Aorta (tissue), 5 donors: ENCODE data around the gene CNIH3. TPM values are rescaled to one million over a fixed set of nuclear protein-coding genes. Genes with fewer than 3 reads are reported as not detected.

ENCODE experiments used
- ATAC-seq: fragments of 200-7000 bp; cut with Tn5 transposase; one replicate; pipeline ENCODE4 v1.9.1; 2022; ENCODE audit warnings: moderate library complexity; ENCODE audit not compliant: low FRiP score
- DNase-seq, 2 donors: peaks; one replicate each; pipeline ENCODE4 v3.0.0-alpha.2; 2020
- H3K27ac ChIP-seq, 2 donors: one replicate each; pipeline ENCODE4 v1.5.1; 2013; ENCODE audit warnings: low read length in 2 of 2, mild to moderate bottlenecking in 2 of 2, moderate library complexity in 2 of 2, control low read depth in 1 of 2, inconsistent platforms in 1 of 2, low read depth in 1 of 2
- H3K27me3 ChIP-seq, 2 donors: one replicate each; pipeline ENCODE4 v1.6.1; 2013; ENCODE audit warnings: control low read depth in 1 of 2, low read length in 1 of 2, mild to moderate bottlenecking in 1 of 2, moderate library complexity in 1 of 2; ENCODE audit not compliant: insufficient read depth in 2 of 2, control insufficient read depth in 1 of 2
- H3K36me3 ChIP-seq, 2 donors: one replicate each; pipeline ENCODE4 v1.6.1; 2013; ENCODE audit warnings: control low read depth in 1 of 2, low read length in 1 of 2, mild to moderate bottlenecking in 1 of 2; ENCODE audit not compliant: insufficient read depth in 2 of 2, control insufficient read depth in 1 of 2
- H3K4me1 ChIP-seq, 2 donors: one replicate each; pipeline ENCODE4 v1.6.1; 2013; ENCODE audit warnings: low read length in 2 of 2, control low read depth in 1 of 2, mild to moderate bottlenecking in 1 of 2, moderate library complexity in 1 of 2; ENCODE audit not compliant: insufficient read depth in 2 of 2, control insufficient read depth in 1 of 2
- H3K4me3 ChIP-seq, 2 donors: one replicate each; pipeline ENCODE4 v1.5.1; 2013; ENCODE audit warnings: low read length in 2 of 2, control low read depth in 1 of 2, mild to moderate bottlenecking in 1 of 2
- H3K9me3 ChIP-seq: one replicate; pipeline ENCODE4 v1.6.1; 2013; ENCODE audit warnings: mild to moderate bottlenecking, low read length; ENCODE audit not compliant: control insufficient read depth
- WGBS, 2 donors: extraction: QIAGEN DNeasy Blood & Tissue Kit; methylation state at CpG; one replicate each; pipeline ENCODE4 v1.1.7; 2013; 5-methylcytosine and 5-hydroxymethylcytosine counted together
- intact Hi-C, 2 donors: fragments of 100-400 bp; cut with DNase I; formaldehyde crosslinking; loops; one replicate each; pipeline versions ENCODE4 v1.14.2 to v1.15.0; 2022
- polyA plus RNA-seq, 2 donors: library from polyadenylated mRNA; stranded (reverse); fragments of 200-250 nt; gene quantifications; one replicate each; pipeline ENCODE4 v1.2.3, GENCODE V29; 2013
- total RNA-seq, 2 donors: library from RNA; stranded (reverse); fragmentation: NEBNext Ultra II Directional; extraction: Animal tissue kit (Norgen Biotek cat#: 25700); gene quantifications; one replicate each; pipeline ENCODE4 v1.2.1, GENCODE V29; 2021
- donor health status: healthy with polysubstance abuse.
- donor health status: Bipolar disorder and iron deficiency.
- donor health status: DM: no; HTN: no; CAD: no.
- donor health status: DM: no; HTN: no; CAD: no.
- donor health status: DM: yes; HTN: yes; CAD: no.

Gene CNIH3
- total and polyA plus RNA-seq, 4 donors, result 2.4 to 8.2 (median 3.3) TPM

GRCh38 chr1:224774378-224774777, 158.3 kb downstream of the CNIH3 start:
- no peaks in the 10 kb centered on the region for H3K36me3 ChIP-seq
- no peaks in the 10 kb centered on the region for H3K4me1 ChIP-seq
- ATAC-seq, result no peak
- intact Hi-C loops, result no loop called here
- peaks cover 0 to 4% of the 10 kb centered on the region in 2 donors for H3K27me3 ChIP-seq
- 92 to 93% methylated on average over 2 of the region's 2 CpGs for WGBS, 2 donors
- no peak overlapping the region for H3K27ac ChIP-seq
- H3K9me3 ChIP-seq, result peaks cover 1% of the 10 kb centered on the region
- DNase-seq, result no peak
- H3K4me3 ChIP-seq, result no peak overlapping the region

DNA sequence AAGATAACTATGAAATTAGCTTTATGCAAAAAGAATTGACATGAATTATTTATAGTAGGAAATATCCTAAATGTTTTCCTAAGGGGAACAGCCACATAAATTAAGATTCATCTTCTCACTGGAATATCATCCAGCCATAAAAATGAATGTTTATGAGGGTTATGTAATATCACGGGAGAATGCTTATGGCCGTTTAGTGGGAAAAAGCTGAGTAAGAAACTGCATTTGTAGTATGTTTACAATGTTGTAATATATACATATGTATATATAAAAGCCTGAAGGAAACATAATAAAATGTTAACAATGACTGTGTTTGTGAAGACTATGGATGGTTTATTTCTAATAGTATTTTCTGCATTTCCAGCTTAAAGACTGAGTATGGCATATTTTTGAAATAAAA, 161.1 kb downstream of the CNIH3 start:
- H3K27me3 ChIP-seq, result no peaks in the 10 kb centered on the region
- no peaks in the 10 kb centered on the region for H3K36me3 ChIP-seq
- H3K4me3 ChIP-seq, result no peak overlapping the region
- no peaks in the 10 kb centered on the region for H3K4me1 ChIP-seq
- DNase-seq (no peak), ATAC-seq (no peak)
- intact Hi-C loops, result no loop called here
- 72 to 81% methylated on average over 2 of the region's 2 CpGs for WGBS, 2 donors
- peaks cover 2% of the 10 kb centered on the region for H3K9me3 ChIP-seq
- H3K27ac ChIP-seq, result no peak overlapping the region

DNA sequence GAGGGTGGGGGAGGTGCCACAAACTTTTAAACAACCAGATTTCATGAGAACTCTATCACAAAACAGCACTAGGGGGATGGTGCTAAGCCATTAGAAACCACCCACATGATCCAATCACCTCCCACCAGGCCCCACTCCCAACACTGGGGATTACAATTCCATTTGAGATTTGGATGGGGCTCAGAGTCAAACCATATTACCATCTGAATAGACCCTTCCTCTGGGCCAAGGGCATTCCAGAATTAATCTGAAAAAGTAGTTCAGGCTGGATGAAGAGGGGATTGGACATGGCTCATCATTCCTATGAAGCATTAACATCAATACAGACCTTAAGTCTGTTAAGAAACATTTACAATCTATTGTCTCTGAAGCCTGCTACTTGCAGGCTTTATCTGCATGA, 163.4 kb downstream of the CNIH3 start:
- no peak for DNase-seq
- intact Hi-C loops, result no loop called here
- no peaks in the 10 kb centered on the region for H3K36me3 ChIP-seq
- no peak for ATAC-seq
- H3K4me3 ChIP-seq, result no peak overlapping the region
- H3K9me3 ChIP-seq, result peaks cover 2% of the 10 kb centered on the region
- no peaks in the 10 kb centered on the region for H3K27me3 ChIP-seq
- no peaks in the 10 kb centered on the region for H3K4me1 ChIP-seq
- H3K27ac ChIP-seq, result no peak overlapping the region

DNA sequence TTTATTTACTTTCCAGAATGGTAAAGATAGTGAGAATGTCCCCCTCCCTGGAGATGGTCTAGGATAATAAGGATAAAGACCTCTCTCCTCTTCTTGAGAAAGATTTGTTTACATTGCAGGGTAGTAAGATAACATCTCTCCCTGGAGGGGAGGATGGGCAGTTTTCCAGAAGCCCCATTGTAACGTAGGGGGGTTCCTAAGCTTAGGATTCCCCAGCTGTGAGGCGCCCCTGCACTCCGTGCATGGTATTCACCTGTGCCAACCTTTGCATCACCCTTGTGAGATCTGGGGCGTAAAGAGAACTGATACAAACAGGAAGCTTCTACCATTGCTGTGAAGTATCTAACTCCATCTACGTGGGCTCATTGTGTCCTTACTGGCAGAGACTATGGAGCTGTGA, 164.6 kb downstream of the CNIH3 start:
- no peak for ATAC-seq
- WGBS, 2 donors, result 45 to 47% methylated on average over 5 of the region's 5 CpGs
- DNase-seq, result no peak
- Histone ChIP-seq H3K27ac (no peak overlapping the region), H3K9me3 (peaks cover 2% of the 10 kb centered on the region), H3K36me3 (no peaks in the 10 kb centered on the region), H3K4me3 (no peak overlapping the region), H3K4me1 (no peaks in the 10 kb centered on the region), H3K27me3 (no peaks in the 10 kb centered on the region)
- intact Hi-C loops, result no loop called here

GRCh38 chr1:224781800-224782199, 165.7 kb downstream of the CNIH3 start:
- Histone ChIP-seq H3K4me1 (no peaks in the 10 kb centered on the region), H3K27ac (no peak overlapping the region), H3K9me3 (peaks cover 2% of the 10 kb centered on the region), H3K4me3 (no peak overlapping the region), H3K36me3 (no peaks in the 10 kb centered on the region), H3K27me3 (no peaks in the 10 kb centered on the region)
- intact Hi-C loops, result no loop called here
- DNase-seq (no peak), ATAC-seq (no peak)
- WGBS, 2 donors, result 69 to 78% methylated on average over 2 of the region's 2 CpGs

DNA sequence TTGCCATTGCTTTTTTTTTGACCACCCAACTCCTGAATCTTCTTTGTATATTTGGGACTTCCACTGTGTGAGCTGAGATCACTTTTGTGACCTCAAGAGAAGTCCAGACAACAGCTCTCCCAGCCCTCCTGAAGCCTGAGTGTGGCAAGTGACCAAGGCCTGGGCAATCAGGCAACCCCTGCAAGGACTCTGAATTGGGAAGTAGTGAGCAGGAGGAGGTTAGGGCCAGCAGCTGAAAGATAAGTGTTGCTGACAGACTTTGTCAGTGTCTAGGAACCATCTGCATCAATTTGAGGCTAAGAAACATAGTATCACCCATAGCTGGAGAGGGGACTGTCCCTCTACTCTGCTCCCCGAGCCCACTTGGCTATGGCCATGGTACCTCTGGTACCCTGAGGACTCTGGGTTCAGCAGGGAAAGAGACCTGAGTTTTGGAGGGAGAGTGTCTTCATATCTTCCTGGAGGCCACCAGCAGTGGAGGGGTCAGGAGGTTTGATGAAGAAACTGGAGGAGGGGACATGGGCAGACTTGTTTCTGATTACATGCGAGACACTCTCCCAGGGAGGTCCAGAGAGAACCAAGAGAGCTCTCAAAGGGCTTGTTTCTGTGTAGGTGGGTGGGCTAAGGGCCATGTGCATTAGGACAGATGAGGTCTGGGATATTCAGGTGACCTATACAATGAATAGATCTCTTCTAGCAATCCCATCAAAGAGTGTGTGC, 166.3 kb downstream of the CNIH3 start:
- Histone ChIP-seq H3K27me3 (no peaks in the 10 kb centered on the region), H3K27ac (no peak overlapping the region), H3K4me1 (no peaks in the 10 kb centered on the region), H3K36me3 (no peaks in the 10 kb centered on the region), H3K4me3 (no peak overlapping the region), H3K9me3 (peaks cover 2% of the 10 kb centered on the region)
- DNase-seq, result no peak
- intact Hi-C loops, result no loop called here
- 77 to 78% methylated on average over 2 of the region's 2 CpGs for WGBS, 2 donors
- ATAC-seq, result no peak

DNA sequence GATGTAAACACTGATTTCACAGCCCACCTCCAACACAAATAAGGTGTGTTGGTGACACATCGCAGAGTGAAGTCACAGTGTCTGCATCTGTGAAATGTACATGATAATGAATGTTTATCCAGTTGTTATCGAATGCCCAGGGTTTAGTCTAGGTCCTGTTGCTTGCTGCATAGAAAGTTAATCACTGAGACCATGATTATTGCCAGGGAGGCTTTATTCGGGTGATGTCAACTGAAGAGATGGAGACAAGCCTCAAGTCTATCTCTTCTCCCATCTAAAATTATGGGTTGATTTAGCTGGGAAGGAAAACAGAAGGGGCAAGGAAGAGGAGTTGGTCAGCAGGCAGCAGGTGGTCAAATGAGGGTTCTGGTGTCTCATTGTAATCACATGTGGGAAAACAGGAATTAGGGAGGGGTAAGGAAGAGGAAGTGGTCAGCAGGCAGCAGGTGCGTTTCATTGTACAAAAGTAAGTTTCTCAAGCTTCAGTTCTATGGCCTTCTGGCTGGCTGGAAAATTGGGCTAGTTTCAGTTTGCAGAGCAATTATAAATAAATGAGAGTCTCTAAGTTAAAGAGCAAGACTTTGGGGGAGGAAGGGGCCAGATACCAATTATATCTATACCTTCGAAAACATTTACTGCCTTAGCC, 167.0 kb downstream of the CNIH3 start:
- Histone ChIP-seq H3K27ac (no peak overlapping the region), H3K27me3 (no peaks in the 10 kb centered on the region), H3K9me3 (peaks cover 2% of the 10 kb centered on the region), H3K4me1 (no peaks in the 10 kb centered on the region), H3K4me3 (no peak overlapping the region), H3K36me3 (no peaks in the 10 kb centered on the region)
- WGBS, 2 donors, result 76% methylated on average over 5 of the region's 5 CpGs
- intact Hi-C loops, result no loop called here
- no peak for DNase-seq
- ATAC-seq, result no peak

DNA sequence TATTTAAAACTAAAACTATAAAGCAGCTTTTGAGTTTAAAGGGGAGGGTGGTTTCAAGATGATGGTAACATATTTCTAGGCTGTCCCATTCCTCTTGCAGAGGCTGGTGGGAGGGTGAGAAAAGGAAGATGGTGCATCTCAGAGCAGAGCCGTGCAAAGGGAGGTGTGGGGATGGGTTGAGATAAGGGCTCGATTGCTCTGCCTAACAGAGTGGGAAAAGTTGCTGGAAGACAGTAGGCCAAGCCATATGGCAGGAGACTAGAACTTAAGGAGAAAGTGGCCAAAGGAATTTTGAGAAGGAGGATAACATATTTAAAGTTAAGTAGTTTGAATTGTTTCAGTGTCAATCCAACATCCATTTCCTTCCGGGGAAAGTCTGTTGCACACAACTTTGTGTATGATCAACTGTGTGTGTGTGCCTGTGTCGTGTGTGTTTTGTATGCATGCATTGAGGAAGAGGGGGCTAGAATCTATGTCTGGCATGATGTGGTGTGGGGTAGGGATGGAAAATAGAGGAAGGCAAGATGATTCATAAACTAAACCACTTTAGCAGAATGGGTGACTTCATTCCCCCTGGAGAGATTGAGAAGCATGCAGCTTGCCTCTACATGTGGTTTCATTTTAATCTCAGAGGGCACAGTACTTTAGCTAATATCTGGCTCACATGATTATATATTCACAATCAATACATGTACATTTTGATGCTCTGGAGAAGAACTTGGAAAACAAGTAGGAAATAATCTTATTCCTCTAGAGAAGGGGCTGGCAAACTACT, 168.3 kb downstream of the CNIH3 start:
- 69 to 73% methylated on average over 4 of the region's 4 CpGs for WGBS, 2 donors
- intact Hi-C loops, result no loop called here
- DNase-seq (no peak), ATAC-seq (no peak)
- H3K4me1 ChIP-seq, result no peaks in the 10 kb centered on the region
- peaks cover 2% of the 10 kb centered on the region for H3K9me3 ChIP-seq
- H3K27ac ChIP-seq, result no peak overlapping the region
- no peaks in the 10 kb centered on the region for H3K36me3 ChIP-seq
- H3K27me3 ChIP-seq, result no peaks in the 10 kb centered on the region
- H3K4me3 ChIP-seq, result no peak overlapping the region

DNA sequence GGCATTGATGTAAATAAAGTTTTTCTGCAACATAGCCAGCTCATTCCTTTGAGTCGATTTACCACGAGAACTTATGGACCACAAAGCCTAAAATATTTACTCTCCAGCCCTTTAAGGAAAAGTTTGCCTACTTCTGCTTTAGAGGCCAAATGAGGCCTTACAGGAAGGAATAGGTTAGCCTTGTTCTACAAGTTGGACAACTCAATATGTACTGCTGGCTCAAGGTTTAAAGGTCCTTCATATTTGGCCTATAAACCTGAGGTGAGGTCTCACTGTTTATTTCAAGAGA, 168.9 kb downstream of the CNIH3 start:
- H3K36me3 ChIP-seq, result no peaks in the 10 kb centered on the region
- no peak for DNase-seq
- no peak for ATAC-seq
- no peak overlapping the region for H3K4me3 ChIP-seq
- H3K27me3 ChIP-seq, result no peaks in the 10 kb centered on the region
- no peak overlapping the region for H3K27ac ChIP-seq
- H3K9me3 ChIP-seq, result peaks cover 2% of the 10 kb centered on the region
- intact Hi-C loops, result no loop called here
- no peaks in the 10 kb centered on the region for H3K4me1 ChIP-seq
- WGBS, 2 donors, result 44 to 55% methylated on average over 2 of the region's 2 CpGs
